Endothelial cell of umbilical vein (primary cell): ENCODE measurements around the gene KAT2B. TPM values are rescaled to one million over a fixed set of nuclear protein-coding genes. Genes with fewer than 3 reads are reported as not detected.
A peak's percentile ranks its signal among the peaks of the same experiment; 100 is the strongest.

Source experiments
- BruUV-seq: library from RNA; stranded (reverse); fragments of 400-500 nt; replicated peaks from 2 replicates; lab custom pipeline; 2021; lab: Mats Ljungman, UMichigan
- CTCF ChIA-PET: fragments of 300-600, 350-600 bp; sonication (Branson Sonifier 250); formaldehyde crosslinking; loops from one replicate; lab custom pipeline; 2021; ENCODE audit warnings: antibody characterized with exemption, inconsistent platforms; lab: Charles Lee
- POLR2A ChIA-PET: fragments of 300-600, 350-600 bp; sonication (Branson Sonifier 250); formaldehyde crosslinking; loops from one replicate; lab custom pipeline; 2021; ENCODE audit warnings: antibody characterized with exemption, inconsistent platforms; lab: Charles Lee
- DNase-seq: peaks from one replicate; pipeline ENCODE4 v3.0.0-alpha.2; 2011; ENCODE audit warnings: low read depth, low spot score
- FAIRE-seq: peaks from 2 replicates; lab custom pipeline; 2011; peaks lifted over from hg19 to GRCh38; lab: Jason Lieb, UNC
- H2AFZ ChIP-seq: 2 replicates; pipeline ENCODE4 v1.6.0; 2012; ENCODE audit warnings: low read depth, low read length, control low read depth, inconsistent platforms
- H3K27ac ChIP-seq: 2 replicates; pipeline ENCODE4 v1.5.1; 2011; ENCODE audit warnings: low read depth, mild to moderate bottlenecking, control low read depth, low read length, moderate library complexity; ENCODE audit not compliant: insufficient read depth
- H3K27me3 ChIP-seq, 2 experiments: 2 replicates each; pipeline versions ENCODE4 v1.6.0 to v1.6.1; 2011; ENCODE audit warnings: low read length in 2 of 2, mixed read lengths in 1 of 2; ENCODE audit not compliant: control insufficient read depth in 2 of 2, insufficient read depth in 2 of 2
- H3K36me3 ChIP-seq, 2 experiments: 2 replicates in 1 of 2; 3 replicates in 1 of 2; pipeline ENCODE4 v1.5.1; 2011; ENCODE audit warnings: low read length in 2 of 2, mild to moderate bottlenecking in 1 of 2, moderate library complexity in 1 of 2; ENCODE audit not compliant: control insufficient read depth in 2 of 2, insufficient read depth in 2 of 2; ENCODE audit errors: extremely low read depth in 1 of 2
- H3K4me1 ChIP-seq: 3 replicates; pipeline ENCODE4 v1.5.1; 2011; ENCODE audit warnings: mild to moderate bottlenecking, low read length; ENCODE audit not compliant: control insufficient read depth, insufficient read depth; ENCODE audit errors: extremely low read depth
- H3K4me2 ChIP-seq: 2 replicates; pipeline ENCODE4 v1.6.1; 2011; ENCODE audit warnings: low read length, control low read depth, mixed read lengths; ENCODE audit not compliant: insufficient read depth
- H3K4me3 ChIP-seq, 3 experiments: fragments of 200-600 bp in 1 of 3; sonication (generic), shearing (Covaris generic) in 1 of 3; replicated peaks in 1 of 3; 2 replicates each; pipeline ENCODE4 v1.5.1; 2011 to 2016; ENCODE audit warnings: control low read depth in 3 of 3, low read length in 3 of 3, mild to moderate bottlenecking in 2 of 3, inconsistent platforms in 1 of 3, low read depth in 1 of 3, moderate library complexity in 1 of 3; ENCODE audit not compliant: insufficient read depth in 1 of 3
- H3K79me2 ChIP-seq: 2 replicates; pipeline ENCODE4 v1.6.0; 2012; ENCODE audit warnings: low read length, inconsistent platforms; ENCODE audit not compliant: control insufficient read depth, insufficient read depth
- H3K9ac ChIP-seq: replicated peaks from 2 replicates; pipeline ENCODE3; 2011; ENCODE audit warnings: low read length, control low read depth; ENCODE audit not compliant: insufficient read depth; ENCODE audit errors: extremely low read depth
- H3K9me1 ChIP-seq: replicated peaks from 3 replicates; pipeline ENCODE4 v1.6.0; 2011; ENCODE audit warnings: mild to moderate bottlenecking, low read length; ENCODE audit not compliant: control insufficient read depth, insufficient read depth; ENCODE audit errors: extremely low read depth
- H3K9me3 ChIP-seq: replicated peaks from 2 replicates; pipeline ENCODE4 v1.5.1; 2012; ENCODE audit warnings: low read length, inconsistent platforms; ENCODE audit not compliant: control insufficient read depth, insufficient read depth
- H4K20me1 ChIP-seq: replicated peaks from 2 replicates; pipeline ENCODE3; 2011; ENCODE audit warnings: mild to moderate bottlenecking, low read length; ENCODE audit not compliant: control insufficient read depth, insufficient read depth; ENCODE audit errors: extremely low read depth
- CTCF ChIP-seq, 2 donors: IDR thresholded peaks; 1 replicate in 1 of 2; 2 replicates in 1 of 2; pipeline ENCODE4 v1.5.1; 2011; ENCODE audit warnings: low read length in 2 of 2, mild to moderate bottlenecking in 2 of 2, moderate library complexity in 2 of 2, control low read depth in 1 of 2, inconsistent platforms in 1 of 2, low read depth in 1 of 2; ENCODE audit not compliant: insufficient read depth in 1 of 2; ENCODE audit errors: extremely low read depth in 1 of 2
- JUN ChIP-seq: IDR thresholded peaks from 2 replicates; pipeline ENCODE4 v1.6.1; 2011; ENCODE audit warnings: borderline replicate concordance, low read depth; ENCODE audit not compliant: insufficient read length, insufficient read depth
- MAX ChIP-seq: IDR thresholded peaks from 2 replicates; pipeline ENCODE4 v1.6.1; 2011; ENCODE audit not compliant: insufficient read depth, insufficient read length
- dilution Hi-C: fragments of 300-500 bp; cut with MboI; formaldehyde crosslinking; loops from one replicate; pipeline ENCODE4 v1.15.0; 2019; ENCODE audit warnings: low sequenced_read_pairs; ENCODE audit not compliant: extremely low pct_ligation_motif_present
- intact Hi-C: fragments of 100-400 bp; cut with micrococcal nuclease; formaldehyde crosslinking; loops from one replicate; pipeline ENCODE4 v1.10.0; 2022
- polyA plus RNA-seq, 4 experiments: library from polyadenylated mRNA; depleted of rRNA in 3 of 4; stranded (reverse) in 3 of 4; unstranded in 1 of 4; fragments of >200 nt; gene quantifications; 2 replicates each; pipeline versions ENCODE4 v1.2.1 to v1.2.3, GENCODE V29; 2011 to 2012; ENCODE audit warnings: missing spikeins in 1 of 4
- total RNA-seq: library from RNA; stranded (reverse); gene quantifications from 2 replicates; pipeline ENCODE4 v1.2.3, GENCODE V29; 2021

KAT2B gene
- total and polyA plus RNA-seq, 2 donors (not counting 3 experiments of a cell fraction or from before 2014, with no cell fraction given): 2.6 to 11.0 TPM

DNA sequence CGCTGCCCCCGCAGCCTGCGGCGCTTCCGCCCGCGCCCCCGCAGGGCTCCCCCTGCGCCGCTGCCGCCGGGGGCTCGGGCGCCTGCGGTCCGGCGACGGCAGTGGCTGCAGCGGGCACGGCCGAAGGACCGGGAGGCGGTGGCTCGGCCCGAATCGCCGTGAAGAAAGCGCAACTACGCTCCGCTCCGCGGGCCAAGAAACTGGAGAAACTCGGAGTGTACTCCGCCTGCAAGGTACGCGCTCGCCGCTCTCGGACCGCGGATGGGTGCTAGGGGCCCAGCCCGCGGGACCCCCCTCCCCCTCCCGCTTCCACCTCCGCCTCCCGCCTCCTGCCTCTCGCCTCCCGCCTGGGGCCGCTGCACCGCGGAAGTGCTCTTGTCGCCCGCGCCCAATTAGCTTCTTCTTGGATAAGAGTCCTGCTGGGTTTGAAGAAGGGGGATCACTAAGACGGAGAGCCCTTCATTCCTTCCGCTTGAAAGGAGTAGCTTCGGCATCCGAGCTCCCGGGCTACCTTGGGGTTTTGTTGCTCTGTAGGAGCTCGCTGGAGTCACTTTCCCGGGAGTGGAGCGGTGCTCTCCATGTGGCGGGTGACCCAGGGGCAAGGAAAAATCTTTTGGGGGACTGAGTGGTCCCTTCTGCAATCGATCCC lies 426 bp downstream of the KAT2B start:
- Histone ChIP-seq H3K27me3 (no peaks in the 10 kb centered on the region), H3K36me3 (no peaks in the 10 kb centered on the region), H3K4me2 (peak overlapping the region; percentile 71), H3K4me3 (peak overlapping the region; percentile 55 to 66 (median 66)), H2AFZ (peak overlapping the region; percentile 73), H3K9me1 (no peaks in the 10 kb centered on the region), H4K20me1 (no peaks in the 10 kb centered on the region), H3K27ac (no peak overlapping the region), H3K9ac (no peak overlapping the region), H3K9me3 (no peaks in the 10 kb centered on the region), H3K4me1 (peaks cover 16% of the 10 kb centered on the region), H3K79me2 (no peaks in the 10 kb centered on the region)
- TF ChIP-seq JUN (no peak), CTCF (IDR thresholded peaks at IDR 0.05; ENCODE audit: extremely low read depth in 1 of 2, insufficient read depth in 1 of 2, low read depth in 1 of 2, low read length in 2 of 2) (peak in 1 of 2 donors; percentile 15), MAX (no peak)
- dilution Hi-C loops (no loop called here), intact Hi-C loops (loop anchor here (1.0 to 2.0 kb wide), 3 partner anchors 14 to 216 kb away; no protein-coding TSS in a partner anchor)
- FAIRE-seq (peak; percentile 12), DNase-seq (peak; percentile 54)
- CTCF ChIA-PET: interaction anchor here (1.0 to 2.0 kb wide), 7 partner anchors 11 to 155 kb away, joined by 3 to 11 read pairs (median 4); no protein-coding TSS in a partner anchor
- POLR2A ChIA-PET: interaction anchor here (0.5 to 1.3 kb wide), 2 partner anchors 17 to 216 kb away, joined by 3 to 4 read pairs; no protein-coding TSS in a partner anchor
- no TSS peak for BruUV-seq
